Subcutaneous adipose tissue (tissue), 4 donors: ENCODE results near the gene PTPRE. TPM values are rescaled to one million over a fixed set of nuclear protein-coding genes. Genes with fewer than 3 reads are reported as not detected.

Source experiments
- total RNA-seq, 4 donors: library from RNA; depleted of rRNA; stranded (reverse); fragments of >200 nt; gene quantifications; one replicate each; pipeline ENCODE4 v1.1.0, GENCODE V29; 2016
- TF ChIP-seq, protein P1 (sequence below): fragments of 450-650 bp; IDR thresholded peaks from one replicate; pipeline ENCODE4 v1.5.1; 2016; ENCODE audit warnings: low read depth, mild to moderate bottlenecking, control low read depth, antibody characterized with exemption, moderate library complexity

Gene PTPRE
- total RNA-seq, 4 donors from 2014 or later, result 10.7 to 66.8 (median 27.9) TPM

DNA sequence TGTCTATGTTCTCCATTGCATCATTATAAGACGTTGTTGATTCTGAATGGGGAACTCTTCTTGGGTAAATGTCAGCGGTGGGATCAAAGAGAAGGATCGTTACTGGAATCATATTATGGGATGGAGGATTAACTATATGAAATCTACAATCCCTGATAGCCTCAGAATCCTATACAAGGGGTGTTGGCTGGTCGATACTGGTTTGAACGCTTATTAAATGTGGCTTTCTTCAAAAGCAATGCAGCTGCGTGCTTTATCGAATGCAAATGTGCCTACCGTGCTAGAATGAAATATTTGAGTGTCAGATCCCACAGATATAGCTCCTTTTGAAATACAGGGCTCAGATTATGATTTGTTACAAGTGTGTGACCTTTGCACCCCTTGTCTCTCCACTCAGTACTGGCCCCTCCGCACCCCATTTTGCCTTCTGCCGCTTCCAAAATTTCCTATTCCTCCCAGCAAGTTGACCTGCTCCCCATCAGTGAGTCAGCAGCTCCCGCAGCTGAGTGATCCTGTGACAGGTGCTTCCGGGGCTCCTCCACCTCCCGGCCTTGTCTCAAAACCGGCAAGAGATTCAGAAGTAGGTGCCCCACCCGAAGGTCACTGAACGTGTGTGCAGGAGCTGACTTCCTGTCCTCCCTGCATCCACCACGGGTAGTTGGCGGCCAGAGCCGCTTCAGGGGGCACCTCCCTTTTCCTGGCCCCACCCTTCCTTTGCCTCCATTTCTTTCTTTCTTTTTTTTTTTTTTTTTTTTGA is 76.6 kb downstream of the PTPRE start:
- TF ChIP-seq, protein P1, sequence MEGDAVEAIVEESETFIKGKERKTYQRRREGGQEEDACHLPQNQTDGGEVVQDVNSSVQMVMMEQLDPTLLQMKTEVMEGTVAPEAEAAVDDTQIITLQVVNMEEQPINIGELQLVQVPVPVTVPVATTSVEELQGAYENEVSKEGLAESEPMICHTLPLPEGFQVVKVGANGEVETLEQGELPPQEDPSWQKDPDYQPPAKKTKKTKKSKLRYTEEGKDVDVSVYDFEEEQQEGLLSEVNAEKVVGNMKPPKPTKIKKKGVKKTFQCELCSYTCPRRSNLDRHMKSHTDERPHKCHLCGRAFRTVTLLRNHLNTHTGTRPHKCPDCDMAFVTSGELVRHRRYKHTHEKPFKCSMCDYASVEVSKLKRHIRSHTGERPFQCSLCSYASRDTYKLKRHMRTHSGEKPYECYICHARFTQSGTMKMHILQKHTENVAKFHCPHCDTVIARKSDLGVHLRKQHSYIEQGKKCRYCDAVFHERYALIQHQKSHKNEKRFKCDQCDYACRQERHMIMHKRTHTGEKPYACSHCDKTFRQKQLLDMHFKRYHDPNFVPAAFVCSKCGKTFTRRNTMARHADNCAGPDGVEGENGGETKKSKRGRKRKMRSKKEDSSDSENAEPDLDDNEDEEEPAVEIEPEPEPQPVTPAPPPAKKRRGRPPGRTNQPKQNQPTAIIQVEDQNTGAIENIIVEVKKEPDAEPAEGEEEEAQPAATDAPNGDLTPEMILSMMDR, result no peak

DNA sequence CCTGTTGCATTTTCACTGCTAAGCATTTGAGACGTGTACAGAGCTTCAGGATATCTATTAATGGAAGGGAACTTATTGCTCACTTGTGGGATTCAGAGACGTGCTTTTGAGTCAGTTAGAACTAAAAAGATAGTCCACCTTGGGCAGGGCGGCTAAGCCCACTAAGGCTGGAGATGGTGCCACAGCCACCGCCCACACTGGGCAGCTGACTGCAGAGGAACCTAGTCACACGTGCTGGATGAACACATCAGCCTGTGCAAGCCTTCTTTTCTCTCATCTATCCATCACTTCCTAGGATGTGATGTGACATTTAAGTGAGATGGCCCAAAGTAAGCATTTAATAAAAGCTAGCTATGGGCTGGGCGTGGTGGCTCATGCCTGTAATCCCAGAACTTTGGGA is 78.0 kb downstream of the PTPRE start:
- TF ChIP-seq, protein P1, result no peak

DNA sequence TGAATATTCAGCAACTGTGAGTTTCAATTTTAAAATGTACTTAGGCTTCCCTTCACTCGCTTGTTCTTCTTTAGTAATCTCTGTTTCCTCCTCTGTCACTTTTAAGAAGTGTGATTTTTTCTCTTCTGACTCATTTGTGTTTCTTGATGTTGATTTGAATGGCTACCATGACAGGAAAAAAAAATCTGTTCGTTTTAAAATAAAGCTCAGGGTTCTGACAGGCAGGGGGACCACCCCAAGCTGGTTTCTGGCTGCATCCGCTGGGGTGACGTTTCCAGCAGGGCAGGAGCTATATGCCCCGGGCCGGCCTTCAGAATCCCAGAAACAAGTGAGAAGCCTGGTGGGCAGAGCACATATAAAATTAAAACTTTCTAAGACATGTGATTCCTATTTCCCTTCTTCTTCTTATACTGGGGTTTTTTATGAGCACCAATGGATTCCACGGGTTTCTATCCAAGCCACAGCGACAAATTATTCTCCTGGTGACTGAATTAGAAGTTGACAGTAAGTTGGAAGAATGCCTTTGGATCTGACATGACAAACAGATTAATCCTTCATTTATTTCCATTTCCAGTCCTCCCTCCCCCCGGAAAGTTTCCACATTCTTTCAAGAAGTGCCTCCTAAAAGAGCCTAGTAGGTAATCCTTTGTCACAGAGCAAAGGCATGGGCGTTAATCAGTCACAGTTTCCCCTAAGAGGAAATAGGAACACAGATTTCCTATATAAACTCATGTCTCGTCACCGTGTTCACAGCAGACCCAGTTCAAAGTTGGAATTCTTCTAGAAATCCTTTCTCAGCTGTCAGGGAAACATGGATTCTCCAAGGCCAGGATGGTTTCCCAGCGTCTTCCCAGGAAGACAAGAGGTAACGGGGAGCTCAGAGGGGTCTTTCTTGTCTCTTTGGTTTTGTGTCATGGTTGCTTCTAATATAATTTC is 79.9 kb downstream of the PTPRE start:
- TF ChIP-seq, protein P1, result no peak

DNA sequence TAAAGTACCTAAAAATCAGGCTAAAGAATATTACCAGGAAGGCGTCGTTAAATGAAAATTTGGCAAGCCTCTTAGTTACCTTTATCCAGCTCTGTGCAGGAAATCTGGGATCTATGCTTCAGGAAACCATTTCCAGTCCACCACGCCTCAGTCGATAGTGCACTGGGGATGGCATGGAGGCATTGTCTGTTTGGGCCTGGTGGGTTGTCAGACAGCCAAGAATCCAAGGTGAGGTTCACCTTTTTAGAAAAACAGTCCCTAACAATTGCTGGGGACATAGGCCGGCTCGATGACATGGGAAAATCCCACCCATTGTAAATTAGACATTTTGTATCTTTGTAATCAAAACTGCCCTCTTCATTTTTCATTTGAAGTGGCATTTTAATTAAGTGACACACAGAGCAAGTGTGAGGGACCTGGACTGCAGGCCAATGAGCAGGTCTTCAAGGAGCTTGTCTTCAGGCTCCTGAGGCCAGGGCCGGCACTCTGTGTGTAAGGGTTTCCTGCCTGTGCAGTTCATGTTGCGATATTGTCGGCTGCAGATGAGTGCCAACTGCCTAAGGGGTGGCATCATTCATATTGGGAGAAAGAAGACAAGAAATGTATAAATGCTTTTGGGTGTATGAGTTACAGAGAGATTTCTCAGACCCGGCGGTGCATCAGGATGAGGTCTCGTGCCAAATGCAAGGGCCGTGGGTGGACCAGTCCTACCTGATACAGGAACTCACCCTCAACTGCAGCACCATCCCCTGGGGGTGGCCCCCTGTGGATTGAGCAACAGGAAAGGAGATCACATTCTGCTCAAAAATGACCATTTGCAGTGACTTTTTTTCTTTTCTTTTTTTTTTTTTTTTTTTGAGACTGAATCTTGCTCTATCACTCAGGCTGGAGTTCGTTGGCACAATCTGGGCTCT is 80.8 kb downstream of the PTPRE start:
- TF ChIP-seq, protein P1, result no peak

DNA sequence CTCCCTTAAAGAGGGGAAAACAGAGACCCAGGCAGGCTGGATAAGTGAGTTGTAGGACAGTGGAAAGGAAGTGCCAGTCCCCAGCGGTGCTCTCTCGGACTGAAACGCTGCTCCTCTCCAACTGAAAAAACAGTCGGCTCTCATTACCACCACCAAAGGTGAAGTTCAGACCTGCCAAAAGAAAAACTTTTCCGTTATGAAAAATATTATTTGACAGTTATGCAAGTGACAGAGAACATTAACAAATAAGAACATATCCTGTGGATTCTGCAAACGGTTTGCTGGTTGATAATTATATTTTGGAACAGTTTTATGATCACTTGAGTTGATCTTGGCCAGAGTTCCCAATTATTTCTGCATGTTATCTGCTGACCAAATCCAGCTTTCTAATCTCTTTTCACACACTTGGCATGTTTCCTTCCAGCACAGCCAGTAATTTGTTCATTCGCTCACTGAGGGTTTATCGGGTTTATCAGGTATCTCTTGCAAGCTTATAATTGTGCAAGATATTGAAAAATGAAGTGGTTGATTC is 82.6 kb downstream of the PTPRE start:
- TF ChIP-seq, protein P1, result no peak

DNA sequence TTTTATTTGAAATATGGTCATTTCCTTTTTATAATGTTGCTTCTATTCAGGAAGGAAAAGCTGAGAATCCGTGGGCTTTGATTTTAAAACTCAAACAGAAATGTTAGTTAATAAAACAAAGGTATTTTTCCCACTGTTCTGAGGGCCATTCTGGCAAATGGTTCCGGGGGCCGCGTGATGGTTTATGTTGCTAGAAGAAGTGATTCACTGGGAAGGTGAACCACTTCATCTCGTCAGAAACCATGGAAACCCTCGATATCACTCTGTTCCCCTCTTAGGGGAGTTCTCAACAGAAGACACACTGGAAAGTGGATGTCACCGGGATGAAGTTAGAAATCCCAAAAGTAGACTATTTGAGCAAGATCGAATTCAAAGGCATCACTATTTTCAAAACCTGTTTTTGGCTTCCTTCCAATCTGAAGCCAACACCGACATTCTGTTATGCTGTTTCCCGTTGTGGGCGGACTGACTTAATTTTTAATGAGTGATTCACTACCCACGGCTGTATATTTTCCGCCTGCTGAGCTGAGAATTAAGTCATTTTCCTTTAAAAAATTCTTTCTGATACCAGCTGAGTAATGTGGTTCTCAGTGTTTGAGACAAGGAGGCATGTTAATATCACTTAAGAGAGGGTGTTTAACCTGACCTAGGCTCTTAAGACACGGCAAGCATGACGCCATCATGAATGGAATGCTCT is 84.1 kb downstream of the PTPRE start:
- TF ChIP-seq, protein P1, result no peak
